K562 (cell line): ENCODE data around the gene ALOX5. TPM values are rescaled to one million over a fixed set of nuclear protein-coding genes. Genes with fewer than 3 reads are reported as not detected.

Experiments used
- ATAC-seq: fragments of 200-7000 bp; cut with Tn5 transposase; 3 replicates; pipeline ENCODE4 v1.9.1; 2020; ENCODE audit warnings: moderate library complexity
- BruUV-seq: library from RNA; stranded (reverse); fragments of 400-500 nt; replicated peaks from 2 replicates; lab custom pipeline; 2021; lab: Mats Ljungman, UMichigan
- CTCF ChIA-PET: fragments of 300-600 bp; formaldehyde crosslinking; extraction: SDS; loops from one replicate; lab custom pipeline; 2021; ENCODE audit warnings: low intra/inter-chr PET ratio; lab: Yijun Ruan, JAX
- POLR2A ChIA-PET: fragments of 300-600, 350-650 bp; sonication (Branson Sonifier 250); formaldehyde crosslinking; extraction: SDS; loops from one replicate; lab custom pipeline; 2021; ENCODE audit warnings: antibody characterized with exemption, inconsistent platforms; lab: Yijun Ruan, JAX
- DNase-seq, 4 experiments: peaks; one replicate each; pipeline versions ENCODE4 v3.0.0 to v3.0.0-alpha.2; 2011 to 2018; ENCODE audit warnings: low spot score in 3 of 4, mixed read lengths in 3 of 4; ENCODE audit errors: extremely low read depth in 1 of 4
- FAIRE-seq: peaks from 2 replicates; lab custom pipeline; 2011; peaks lifted over from hg19 to GRCh38; lab: Jason Lieb, UNC
- H2AFZ ChIP-seq: 2 replicates; pipeline ENCODE4 v1.6.0; 2011; ENCODE audit warnings: low read depth, low read length, control low read depth, inconsistent platforms
- H3K27ac ChIP-seq: fragments of 200-600 bp; 3 replicates; pipeline ENCODE4 v1.8.0; 2011; ENCODE audit warnings: low read depth, mild to moderate bottlenecking, control low read depth, inconsistent platforms, low read length, moderate library complexity, mixed read lengths; ENCODE audit errors: extremely low read depth
- H3K27me3 ChIP-seq, 2 experiments: fragments of 300-600 bp in 1 of 2; 2 replicates in 1 of 2; 3 replicates in 1 of 2; pipeline versions ENCODE4 v1.6.0 to v1.8.0; 2011; ENCODE audit warnings: inconsistent platforms in 2 of 2, low read length in 2 of 2, mild to moderate bottlenecking in 1 of 2, mixed read lengths in 1 of 2, moderate library complexity in 1 of 2; ENCODE audit not compliant: control insufficient read depth in 2 of 2, insufficient read depth in 2 of 2
- H3K36me3 ChIP-seq: fragments of 300-600 bp; 3 replicates; pipeline ENCODE4 v1.8.0; 2011; ENCODE audit warnings: mild to moderate bottlenecking, low read length, inconsistent platforms; ENCODE audit not compliant: control insufficient read depth, insufficient read depth
- H3K4me1 ChIP-seq, 2 experiments: fragments of 200-600 bp in 1 of 2; replicated peaks in 1 of 2; 2 replicates in 1 of 2; 3 replicates in 1 of 2; pipeline versions ENCODE4 v1.5.1 to v1.8.0; 2011; ENCODE audit warnings: inconsistent platforms in 2 of 2, low read length in 2 of 2, mild to moderate bottlenecking in 1 of 2, mixed read lengths in 1 of 2, moderate library complexity in 1 of 2; ENCODE audit not compliant: control insufficient read depth in 2 of 2, insufficient read depth in 2 of 2
- H3K4me2 ChIP-seq: 2 replicates; pipeline ENCODE4 v1.6.1; 2011; ENCODE audit warnings: low read length, control low read depth, inconsistent platforms, mixed read lengths; ENCODE audit not compliant: insufficient read depth
- H3K4me3 ChIP-seq: fragments of 200-600 bp; sonication (generic), shearing (Covaris generic); 2 replicates; pipeline ENCODE4 v1.5.1; 2016; ENCODE audit warnings: control low read depth, inconsistent platforms
- H3K79me2 ChIP-seq: fragments of 200-600 bp; 3 replicates; pipeline ENCODE4 v1.8.0; 2011; ENCODE audit warnings: low read length, inconsistent platforms; ENCODE audit not compliant: control insufficient read depth, insufficient read depth
- H3K9ac ChIP-seq, 2 experiments: 2 replicates each; pipeline versions ENCODE4 v1.6.0 to v1.6.1; 2011; ENCODE audit warnings: low read depth in 2 of 2, low read length in 2 of 2, control low read depth in 1 of 2, inconsistent platforms in 1 of 2, mild to moderate bottlenecking in 1 of 2, mixed read lengths in 1 of 2; ENCODE audit not compliant: insufficient read depth in 1 of 2
- H3K9me1 ChIP-seq: one replicate; pipeline ENCODE4 v1.6.0; 2011; ENCODE audit warnings: inconsistent platforms, mild to moderate bottlenecking, low read length, moderate library complexity; ENCODE audit not compliant: control insufficient read depth, insufficient read depth
- H3K9me3 ChIP-seq: replicated peaks from 2 replicates; pipeline ENCODE4 v1.5.1; 2011; ENCODE audit warnings: low read depth, low read length, inconsistent platforms; ENCODE audit not compliant: control insufficient read depth, insufficient read depth
- H4K20me1 ChIP-seq: replicated peaks from 2 replicates; pipeline ENCODE4 v1.6.1; 2011; ENCODE audit warnings: low read length, inconsistent platforms, mixed read lengths; ENCODE audit not compliant: control insufficient read depth, insufficient read depth
- CBX2 ChIP-seq: fragments of 200-600 bp; sonication (generic); IDR thresholded peaks from one replicate; pipeline ENCODE4 v1.6.1; 2012; ENCODE audit warnings: mild to moderate bottlenecking, low read length, inconsistent platforms; ENCODE audit not compliant: insufficient read depth, poor library complexity, severe bottlenecking
- FOXA1 ChIP-seq: fragments of 450-650 bp; IDR thresholded peaks from 2 replicates; pipeline ENCODE4 v1.6.1; 2016; ENCODE audit warnings: mild to moderate bottlenecking, borderline replicate concordance
- KAT2B ChIP-seq: IDR thresholded peaks from one replicate; pipeline ENCODE4 v1.6.1; 2012; ENCODE audit warnings: low read depth, mild to moderate bottlenecking, control low read depth, inconsistent platforms, low read length, moderate library complexity
- KDM4B ChIP-seq, 2 experiments: fragments of 450-650 bp in 1 of 2; sonication (generic) in 1 of 2; IDR thresholded peaks; 2 replicates each; pipeline ENCODE4 v1.6.1; 2016 to 2017; ENCODE audit warnings: borderline replicate concordance in 2 of 2, antibody characterized with exemption in 1 of 2, low read depth in 1 of 2, mild to moderate bottlenecking in 1 of 2
- NFYB ChIP-seq: IDR thresholded peaks from 2 replicates; pipeline ENCODE4 v1.6.1; 2011; ENCODE audit warnings: mild to moderate bottlenecking, moderate library complexity; ENCODE audit not compliant: insufficient read length; ENCODE audit errors: extremely low read depth
- NONO ChIP-seq, 2 experiments: fragments of 200-400 bp in 1 of 2; fragments of 450-650 bp in 1 of 2; formaldehyde crosslinking in 1 of 2; IDR thresholded peaks; 2 replicates each; pipeline ENCODE4 v1.6.1; 2017; ENCODE audit warnings: low read depth in 2 of 2, mild to moderate bottlenecking in 2 of 2, moderate library complexity in 2 of 2, low read length in 1 of 2
- NR1H2 ChIP-seq: sonication (generic); formaldehyde crosslinking; IDR thresholded peaks from 2 replicates; pipeline ENCODE4 v1.4.0; 2020; ENCODE audit warnings: mild to moderate bottlenecking, missing genetic modification reagents
- PCBP1 ChIP-seq: fragments of 200-400 bp; formaldehyde crosslinking; IDR thresholded peaks from 2 replicates; pipeline ENCODE4 v1.6.1; 2018; ENCODE audit warnings: mild to moderate bottlenecking, low read depth, low read length; ENCODE audit not compliant: poor library complexity, severe bottlenecking
- POLR2G ChIP-seq: fragments of 200-400 bp; formaldehyde crosslinking; IDR thresholded peaks from 2 replicates; pipeline ENCODE4 v1.6.1; 2017; ENCODE audit warnings: low read depth, mild to moderate bottlenecking, antibody characterized with exemption, low read length, moderate library complexity
- PPARD ChIP-seq: fragments of 250-450 bp; sonication (Bioruptor Pico); IDR thresholded peaks from 2 replicates; pipeline ENCODE4 v1.8.0; 2022; ENCODE audit warnings: inconsistent platforms, mild to moderate bottlenecking, moderate library complexity
- RAD51 ChIP-seq: fragments of 450-650 bp; IDR thresholded peaks from 2 replicates; pipeline ENCODE4 v1.7.1; 2016; ENCODE audit warnings: low read depth, mild to moderate bottlenecking, borderline replicate concordance
- RBM15 ChIP-seq: fragments of 200-400 bp; formaldehyde crosslinking; IDR thresholded peaks from 2 replicates; pipeline ENCODE4 v1.6.1; 2018; ENCODE audit warnings: mild to moderate bottlenecking, low read length, moderate library complexity; ENCODE audit not compliant: insufficient read depth
- SMARCA4 ChIP-seq: fragments of 450-650 bp; IDR thresholded peaks from 2 replicates; pipeline ENCODE4 v1.6.1; 2016
- SRSF9 ChIP-seq: fragments of 200-400 bp; formaldehyde crosslinking; IDR thresholded peaks from 2 replicates; pipeline ENCODE4 v1.6.1; 2017; ENCODE audit warnings: low read depth, low read length, borderline replicate concordance
- ZNF717 ChIP-seq: fragments of 250-450 bp; sonication (Bioruptor Pico); IDR thresholded peaks from 2 replicates; pipeline ENCODE4 v1.5.0; 2021
- WGBS: fragments of 100-300 bp; shearing (Covaris generic); methylation state at CpG from one replicate; pipeline ENCODE4 v1.1.6; 2016; ENCODE audit warnings: low coverage, mixed read lengths; ENCODE audit not compliant: insufficient coverage; ENCODE audit errors: missing lambda C conversion rate; 5-methylcytosine and 5-hydroxymethylcytosine counted together
- in situ Hi-C: fragments of 300-500 bp; cut with MboI; formaldehyde crosslinking; loops from 4 replicates; pipeline ENCODE4 v1.15.0; 2018; ENCODE audit warnings: inconsistent platforms, mixed read lengths
- intact Hi-C: fragments of 100-400 bp; cut with micrococcal nuclease; formaldehyde crosslinking; loops from 2 replicates; pipeline ENCODE4 v1.14.2; 2022
- polyA plus RNA-seq, 8 experiments: library from polyadenylated mRNA; depleted of rRNA in 4 of 8; stranded (reverse) in 5 of 8; unstranded in 3 of 8; fragments of >200 nt; fragmentation: Nextera tagmentation in 2 of 8; fragmentation: Illumina TruSeq in 1 of 8; extraction: Ambion mirVana in 2 of 8; extraction: Trizol in 1 of 8; gene quantifications; 2 replicates each; pipeline versions ENCODE4 v1.2.1 to v1.2.3, GENCODE V29; 2011 to 2014; ENCODE audit warnings: inconsistent platforms in 1 of 8, missing spikeins in 1 of 8
- total RNA-seq, 7 experiments: library from RNA; depleted of rRNA in 6 of 7; stranded (reverse); fragments of >200 nt in 6 of 7; fragmentation: Illumina TruSeq in 2 of 7; extraction: Trizol in 2 of 7; gene quantifications; 2 replicates each; pipeline versions ENCODE4 v1.2.1 to v1.2.3, GENCODE V29; 2011 to 2021; ENCODE audit warnings: low replicate concordance in 1 of 7
- TF ChIP-seq, protein P1 (sequence below): fragments of 450-650 bp; IDR thresholded peaks from 2 replicates; pipeline ENCODE4 v1.6.1; 2017; ENCODE audit warnings: antibody characterized with exemption
- TF ChIP-seq, protein P2 (sequence below): fragments of 450-650 bp; formaldehyde crosslinking; IDR thresholded peaks from 2 replicates; pipeline ENCODE4 v1.4.0; 2022; ENCODE audit warnings: missing genetic modification characterization
- TF ChIP-seq, protein P3 (sequence below): sonication (generic); formaldehyde crosslinking; IDR thresholded peaks from 2 replicates; pipeline ENCODE4 v1.8.1; 2023; ENCODE audit warnings: mild to moderate bottlenecking, missing genetic modification reagents, moderate library complexity

ALOX5 gene
- total and polyA plus RNA-seq, 9 of the 15 experiments (the other 6 are each of a cell fraction or from before 2014, with no cell fraction given): 0.10 to 2.4 (median 1.4) TPM

DNA sequence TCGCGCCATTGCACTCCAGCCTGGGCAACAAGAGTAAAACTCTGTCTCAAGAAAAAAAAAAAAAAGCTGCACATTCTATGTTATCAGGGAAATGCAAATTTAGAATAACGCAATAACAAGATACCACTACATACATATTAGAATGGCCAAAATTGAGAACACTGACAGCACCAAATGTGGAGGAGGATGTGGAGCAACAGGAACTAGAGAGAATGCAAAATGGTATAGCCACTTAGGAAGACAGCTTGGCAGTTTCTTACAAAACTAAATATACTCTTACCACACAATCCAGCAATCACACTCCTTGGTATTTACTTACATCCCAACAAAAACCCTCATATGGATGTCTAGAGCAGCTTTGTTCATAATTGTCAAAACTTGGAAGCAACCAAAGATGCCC is 76.8 kb downstream of the ALOX5 start:
- no peaks in the 10 kb centered on the region for H4K20me1 ChIP-seq
- intact Hi-C loops: no loop called here
- H3K9me3 ChIP-seq: no peaks in the 10 kb centered on the region
- in situ Hi-C loops: no loop called here
- H3K4me2 ChIP-seq: no peak overlapping the region
- no peak overlapping the region for H3K9ac ChIP-seq
- H2AFZ ChIP-seq: no peak overlapping the region
- ChIA-PET POLR2A (interaction anchor here (0.9 kb wide), 1 partner anchor 21 kb away, joined by 4 read pairs; no protein-coding TSS in a partner anchor), CTCF (no interaction called here)
- no peaks in the 10 kb centered on the region for H3K9me1 ChIP-seq
- H3K4me3 ChIP-seq: no peak overlapping the region
- BruUV-seq: no TSS peak
- ATAC-seq (no peak), DNase-seq (no peak), FAIRE-seq (no peak)
- H3K36me3 ChIP-seq: peaks cover 3% of the 10 kb centered on the region; the same call in 1 of the 3 replicates
- no peaks in the 10 kb centered on the region; a peak in 1 of 5 replicates for H3K27me3 ChIP-seq
- no peaks in the 10 kb centered on the region for H3K79me2 ChIP-seq
- H3K4me1 ChIP-seq: peaks cover 0 to 8% of the 10 kb centered on the region in 2 experiments; a peak in 2 of 5 replicates
- WGBS: 79% methylated on average over 3 of the region's 3 CpGs
- H3K27ac ChIP-seq: no peak overlapping the region
- TF ChIP-seq KDM4B (IDR thresholded peaks at IDR 0.05; ENCODE audit: borderline replicate concordance in 2 of 2, low read depth in 1 of 2): no peak
- TF ChIP-seq PPARD (CRISPR knock-in tag): no peak
- no peak for TF ChIP-seq NR1H2 (CRISPR knock-in tag)
- no peak for TF ChIP-seq SMARCA4
- no peak for TF ChIP-seq FOXA1
- TF ChIP-seq ZNF717 (CRISPR knock-in tag): no peak
- no peak for TF ChIP-seq SRSF9
- TF ChIP-seq, protein P1, sequence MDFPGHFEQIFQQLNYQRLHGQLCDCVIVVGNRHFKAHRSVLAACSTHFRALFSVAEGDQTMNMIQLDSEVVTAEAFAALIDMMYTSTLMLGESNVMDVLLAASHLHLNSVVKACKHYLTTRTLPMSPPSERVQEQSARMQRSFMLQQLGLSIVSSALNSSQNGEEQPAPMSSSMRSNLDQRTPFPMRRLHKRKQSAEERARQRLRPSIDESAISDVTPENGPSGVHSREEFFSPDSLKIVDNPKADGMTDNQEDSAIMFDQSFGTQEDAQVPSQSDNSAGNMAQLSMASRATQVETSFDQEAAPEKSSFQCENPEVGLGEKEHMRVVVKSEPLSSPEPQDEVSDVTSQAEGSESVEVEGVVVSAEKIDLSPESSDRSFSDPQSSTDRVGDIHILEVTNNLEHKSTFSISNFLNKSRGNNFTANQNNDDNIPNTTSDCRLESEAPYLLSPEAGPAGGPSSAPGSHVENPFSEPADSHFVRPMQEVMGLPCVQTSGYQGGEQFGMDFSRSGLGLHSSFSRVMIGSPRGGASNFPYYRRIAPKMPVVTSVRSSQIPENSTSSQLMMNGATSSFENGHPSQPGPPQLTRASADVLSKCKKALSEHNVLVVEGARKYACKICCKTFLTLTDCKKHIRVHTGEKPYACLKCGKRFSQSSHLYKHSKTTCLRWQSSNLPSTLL: no peak
- TF ChIP-seq, protein P2, sequence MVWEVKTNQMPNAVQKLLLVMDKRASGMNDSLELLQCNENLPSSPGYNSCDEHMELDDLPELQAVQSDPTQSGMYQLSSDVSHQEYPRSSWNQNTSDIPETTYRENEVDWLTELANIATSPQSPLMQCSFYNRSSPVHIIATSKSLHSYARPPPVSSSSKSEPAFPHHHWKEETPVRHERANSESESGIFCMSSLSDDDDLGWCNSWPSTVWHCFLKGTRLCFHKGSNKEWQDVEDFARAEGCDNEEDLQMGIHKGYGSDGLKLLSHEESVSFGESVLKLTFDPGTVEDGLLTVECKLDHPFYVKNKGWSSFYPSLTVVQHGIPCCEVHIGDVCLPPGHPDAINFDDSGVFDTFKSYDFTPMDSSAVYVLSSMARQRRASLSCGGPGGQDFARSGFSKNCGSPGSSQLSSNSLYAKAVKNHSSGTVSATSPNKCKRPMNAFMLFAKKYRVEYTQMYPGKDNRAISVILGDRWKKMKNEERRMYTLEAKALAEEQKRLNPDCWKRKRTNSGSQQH (CRISPR knock-in tag): no peak
- TF ChIP-seq, protein P3, sequence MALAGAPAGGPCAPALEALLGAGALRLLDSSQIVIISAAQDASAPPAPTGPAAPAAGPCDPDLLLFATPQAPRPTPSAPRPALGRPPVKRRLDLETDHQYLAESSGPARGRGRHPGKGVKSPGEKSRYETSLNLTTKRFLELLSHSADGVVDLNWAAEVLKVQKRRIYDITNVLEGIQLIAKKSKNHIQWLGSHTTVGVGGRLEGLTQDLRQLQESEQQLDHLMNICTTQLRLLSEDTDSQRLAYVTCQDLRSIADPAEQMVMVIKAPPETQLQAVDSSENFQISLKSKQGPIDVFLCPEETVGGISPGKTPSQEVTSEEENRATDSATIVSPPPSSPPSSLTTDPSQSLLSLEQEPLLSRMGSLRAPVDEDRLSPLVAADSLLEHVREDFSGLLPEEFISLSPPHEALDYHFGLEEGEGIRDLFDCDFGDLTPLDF (CRISPR knock-in tag): no peak
- no peak for TF ChIP-seq RAD51
- TF ChIP-seq NONO (IDR thresholded peaks at IDR 0.05; ENCODE audit: low read depth in 2 of 2, low read length in 1 of 2): no peak
- no peak for TF ChIP-seq KAT2B
- TF ChIP-seq POLR2G: no peak
- no peak for TF ChIP-seq NFYB
- TF ChIP-seq CBX2: no peak
- no peak for TF ChIP-seq PCBP1
- TF ChIP-seq RBM15: no peak
